ENCODE measurements around the gene OR2AK2.
"Not testable (repeated sequence)": the region's sequence is repeated elsewhere in the genome, so short reads cannot be mapped to it uniquely, and the experiment has no call there.

Gene OR2AK2

GRCh38 chr1:247964933-247965332 is at the start of gene OR2AK2:
Gene OR2AK2 (plus strand): TSS chr1:247965233. CDS start chr1:247965377, 144 bp downstream.
- no peak for DNase-seq

GRCh38 chr1:247919952-247920351 is 45.1 kb upstream of the OR2AK2 start, which contains the start of gene OR2T8:
Gene OR2T8 (plus strand): TSS chr1:247920252. CDS start chr1:247921018, 766 bp downstream.
- no peak for DNase-seq

- no peak for DNase-seq
Measured at GRCh38 chr1:247923941-247924340, 41.1 kb upstream of the OR2AK2 start.

GRCh38 chr1:247924868-247925267 is 40.2 kb upstream of the OR2AK2 start, which contains the start of gene OR2AJ1:
Gene OR2AJ1 (plus strand): TSS chr1:247924889. CDS start chr1:247933769, 8,880 bp downstream.
- no peak for DNase-seq

GRCh38 chr1:247933989-247934388 is 31.0 kb upstream of the OR2AK2 start:
- DNase-seq: no peak

GRCh38 chr1:247935781-247936180 is 29.3 kb upstream of the OR2AK2 start:
- DNase-seq: no peak

GRCh38 chr1:247936415-247936814 is 28.6 kb upstream of the OR2AK2 start:
- no peak for DNase-seq

GRCh38 chr1:247936965-247937734 is 27.9 kb upstream of the OR2AK2 start:
- DNase-seq: not testable (repeated sequence)

- no peak for DNase-seq
Measured at GRCh38 chr1:247942624-247943023, 22.4 kb upstream of the OR2AK2 start.

GRCh38 chr1:247948558-247948957 is 16.5 kb upstream of the OR2AK2 start, which contains the start of gene OR2L8:
Gene OR2L8 (plus strand): TSS chr1:247948858. CDS start chr1:247948858, 0 bp downstream.
- no peak for DNase-seq

- no peak for DNase-seq
Measured at GRCh38 chr1:247953408-247953807, 11.6 kb upstream of the OR2AK2 start.

GRCh38 chr1:247961791-247962190 is 3.2 kb upstream of the OR2AK2 start:
- no peak for DNase-seq

GRCh38 chr1:247962911-247963588 is 2.0 kb upstream of the OR2AK2 start:
- no peak for DNase-seq

- no peak for DNase-seq
Measured at GRCh38 chr1:247966532-247967204, 1.6 kb downstream of the OR2AK2 start.

- no peak for DNase-seq
Measured at GRCh38 chr1:247992986-247993385, 28.0 kb downstream of the OR2AK2 start.

- DNase-seq: no peak
Measured at GRCh38 chr1:247998811-247999210, 33.8 kb downstream of the OR2AK2 start.

- DNase-seq: no peak
Measured at GRCh38 chr1:248000169-248000568, 35.1 kb downstream of the OR2AK2 start.

- no peak for DNase-seq
Measured at GRCh38 chr1:248007778-248008177, 42.7 kb downstream of the OR2AK2 start.

GRCh38 chr1:248009681-248010080 is 44.6 kb downstream of the OR2AK2 start:
- no peak for DNase-seq

- no peak for DNase-seq
Measured at GRCh38 chr1:248013229-248013710, 48.2 kb downstream of the OR2AK2 start, which contains the start of gene OR2L5. Gene OR2L5 (plus strand): TSS chr1:248013660. CDS start chr1:248021948, 8,288 bp downstream.

GRCh38 chr1:248015803-248016202 is 50.8 kb downstream of the OR2AK2 start:
- DNase-seq: no peak
